H1 (cell line): ENCODE measurements around the gene KRT72.
"Not testable (repeated sequence)": the region's sequence is repeated elsewhere in the genome, so short reads cannot be mapped to it uniquely, and the experiment has no call there.

ENCODE experiments used
- ASH2L ChIP-seq: fragments of 200-600, 300-600 bp; sonication (generic); IDR thresholded peaks from one replicate; pipeline ENCODE4 v1.7.1; 2017; ENCODE audit warnings: low read length
- BRCA1 ChIP-seq: IDR thresholded peaks from 2 replicates; pipeline ENCODE4 v1.6.1; 2012; ENCODE audit warnings: low read depth, low read length, improper control_type of control experiment
- CBX5 ChIP-seq: fragments of 300-800, 300-1000 bp; sonication (generic); IDR thresholded peaks from 2 replicates; pipeline ENCODE4 v1.7.1; 2016; ENCODE audit warnings: antibody characterized with exemption, low read length, low read depth
- CBX8 ChIP-seq: fragments of 300-800, 300-1000 bp; sonication (generic); IDR thresholded peaks from 2 replicates; pipeline ENCODE4 v1.7.1; 2016; ENCODE audit warnings: low read depth, low read length, borderline replicate concordance
- CREB1 ChIP-seq: IDR thresholded peaks from 2 replicates; pipeline ENCODE4 v1.6.1; 2012; ENCODE audit warnings: inconsistent platforms
- EZH2 ChIP-seq: fragments of 200-600 bp; sonication (generic); IDR thresholded peaks from 2 replicates; pipeline ENCODE4 v1.7.1; 2012; ENCODE audit warnings: low read depth, mild to moderate bottlenecking, moderate library complexity, low read length, inconsistent platforms; ENCODE audit not compliant: severe bottlenecking
- FOSL1 ChIP-seq: IDR thresholded peaks from 2 replicates; pipeline ENCODE4 v1.6.1; 2011; ENCODE audit warnings: mild to moderate bottlenecking, low read depth, low read length, moderate library complexity; ENCODE audit not compliant: insufficient read depth
- GTF2F1 ChIP-seq: IDR thresholded peaks from 2 replicates; pipeline ENCODE4 v1.6.1; 2012; ENCODE audit warnings: low read depth, low read length, improper control_type of control experiment, borderline replicate concordance
- NANOG ChIP-seq: IDR thresholded peaks from 2 replicates; pipeline ENCODE4 v1.6.1; 2011; ENCODE audit warnings: low read length, low read depth, mild to moderate bottlenecking, inconsistent platforms; ENCODE audit not compliant: insufficient read depth, poor library complexity, severe bottlenecking
- POLR2A ChIP-seq, 2 experiments: IDR thresholded peaks; 1 replicate in 1 of 2; 2 replicates in 1 of 2; pipeline ENCODE4 v1.6.1; 2011; ENCODE audit warnings: low read depth in 2 of 2, low read length in 2 of 2, mild to moderate bottlenecking in 2 of 2; ENCODE audit errors: control extremely low read depth in 1 of 2
- POLR2AphosphoS5 ChIP-seq: IDR thresholded peaks from 2 replicates; pipeline ENCODE4 v1.6.1; 2011; ENCODE audit warnings: low read depth, low read length
- SIX5 ChIP-seq: IDR thresholded peaks from 2 replicates; pipeline ENCODE4 v1.6.1; 2011; ENCODE audit warnings: mild to moderate bottlenecking, low read depth, low read length
- YY1 ChIP-seq: IDR thresholded peaks from 2 replicates; pipeline ENCODE4 v1.6.1; 2011; ENCODE audit warnings: low read depth, mild to moderate bottlenecking, low read length
- TF ChIP-seq, protein P1 (sequence below), 3 experiments: IDR thresholded peaks; 1 replicate in 2 of 3; 2 replicates in 1 of 3; pipeline versions ENCODE4 v1.5.1 to v1.6.1; 2011; ENCODE audit warnings: low read length in 3 of 3, mild to moderate bottlenecking in 3 of 3, inconsistent platforms in 2 of 3, low read depth in 1 of 3, moderate library complexity in 1 of 3; ENCODE audit not compliant: insufficient read depth in 1 of 3; ENCODE audit errors: control extremely low read depth in 1 of 3

DNA sequence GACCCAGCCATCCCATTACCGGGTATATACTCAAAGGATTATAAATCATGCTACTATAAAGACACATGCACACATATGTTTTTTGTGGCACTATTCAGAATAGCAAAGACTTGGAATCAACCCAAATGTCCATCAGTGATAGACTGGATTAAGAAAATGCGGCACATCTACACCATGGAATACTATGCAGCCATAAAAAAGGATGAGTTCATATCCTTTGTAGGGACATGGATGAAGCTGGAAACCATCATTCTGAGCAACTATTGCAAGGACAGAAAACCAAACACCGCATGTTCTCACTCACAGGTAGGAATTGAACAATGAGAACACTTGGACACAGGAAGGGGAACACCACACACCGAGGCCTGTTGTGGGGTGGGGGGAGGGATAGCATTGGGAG is 7.0 kb downstream of the KRT72 start:
- TF ChIP-seq, protein P1, sequence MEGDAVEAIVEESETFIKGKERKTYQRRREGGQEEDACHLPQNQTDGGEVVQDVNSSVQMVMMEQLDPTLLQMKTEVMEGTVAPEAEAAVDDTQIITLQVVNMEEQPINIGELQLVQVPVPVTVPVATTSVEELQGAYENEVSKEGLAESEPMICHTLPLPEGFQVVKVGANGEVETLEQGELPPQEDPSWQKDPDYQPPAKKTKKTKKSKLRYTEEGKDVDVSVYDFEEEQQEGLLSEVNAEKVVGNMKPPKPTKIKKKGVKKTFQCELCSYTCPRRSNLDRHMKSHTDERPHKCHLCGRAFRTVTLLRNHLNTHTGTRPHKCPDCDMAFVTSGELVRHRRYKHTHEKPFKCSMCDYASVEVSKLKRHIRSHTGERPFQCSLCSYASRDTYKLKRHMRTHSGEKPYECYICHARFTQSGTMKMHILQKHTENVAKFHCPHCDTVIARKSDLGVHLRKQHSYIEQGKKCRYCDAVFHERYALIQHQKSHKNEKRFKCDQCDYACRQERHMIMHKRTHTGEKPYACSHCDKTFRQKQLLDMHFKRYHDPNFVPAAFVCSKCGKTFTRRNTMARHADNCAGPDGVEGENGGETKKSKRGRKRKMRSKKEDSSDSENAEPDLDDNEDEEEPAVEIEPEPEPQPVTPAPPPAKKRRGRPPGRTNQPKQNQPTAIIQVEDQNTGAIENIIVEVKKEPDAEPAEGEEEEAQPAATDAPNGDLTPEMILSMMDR (IDR thresholded peaks at IDR 0.05; ENCODE audit: control extremely low read depth in 1 of 3, insufficient read depth in 1 of 3, low read depth in 1 of 3, low read length in 3 of 3), result not testable (repeated sequence)
- not testable (repeated sequence) for TF ChIP-seq YY1; NANOG; SIX5; GTF2F1; CREB1; CBX8; ASH2L; POLR2AphosphoS5; CBX5; BRCA1; POLR2A (IDR thresholded peaks at IDR 0.05; ENCODE audit: control extremely low read depth in 1 of 2, low read depth in 2 of 2, low read length in 2 of 2); EZH2; FOSL1
